SKM-1 (cell line): ENCODE results near the gene CFAP70.
"Not testable (repeated sequence)": the region's sequence is repeated elsewhere in the genome, so short reads cannot be mapped to it uniquely, and the experiment has no call there.

Experiments used
- DNase-seq: peaks from one replicate; lab custom pipeline; 2025; ENCODE audit not compliant: unreplicated experiment; lab: John Stamatoyannopoulos, UW

Gene CFAP70

DNA sequence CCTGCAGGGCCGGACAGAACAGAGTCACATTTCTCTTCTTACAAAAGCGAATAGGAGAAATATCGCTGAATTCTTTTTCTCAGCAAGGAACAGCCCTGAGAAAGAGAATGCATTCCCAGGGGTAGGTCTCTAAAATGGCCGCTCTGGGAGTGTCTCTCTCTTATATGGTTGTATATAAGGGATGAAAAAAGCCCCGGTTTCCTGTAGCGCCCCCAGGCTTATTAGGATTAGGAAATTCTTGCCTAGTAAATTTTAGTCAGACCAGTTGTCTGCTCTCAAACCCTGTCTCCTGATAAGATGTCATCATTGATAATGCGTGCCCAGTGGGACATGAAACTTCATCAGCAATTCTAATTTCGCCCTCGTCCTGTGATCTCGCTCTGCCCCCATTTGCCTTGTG lies 100.1 kb downstream of the CFAP70 start:
- DNase-seq = not testable (repeated sequence)

DNA sequence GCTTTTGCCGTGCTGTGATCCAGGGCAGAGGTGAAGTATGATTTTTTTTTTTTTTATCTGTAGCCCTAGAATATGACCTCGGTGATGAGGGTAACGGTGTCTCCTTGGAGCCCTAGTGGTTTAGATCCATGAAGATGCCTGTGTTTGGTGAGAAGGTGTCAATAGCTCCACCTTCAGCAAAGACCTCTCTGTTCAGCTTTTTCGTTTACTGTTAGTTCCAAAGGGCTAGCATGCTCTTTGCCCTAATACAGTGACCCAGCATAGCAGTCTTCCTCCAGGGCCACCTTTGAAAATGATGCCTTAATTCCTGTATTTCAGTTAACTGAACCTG lies 105.5 kb downstream of the CFAP70 start:
- DNase-seq = no peak

DNA sequence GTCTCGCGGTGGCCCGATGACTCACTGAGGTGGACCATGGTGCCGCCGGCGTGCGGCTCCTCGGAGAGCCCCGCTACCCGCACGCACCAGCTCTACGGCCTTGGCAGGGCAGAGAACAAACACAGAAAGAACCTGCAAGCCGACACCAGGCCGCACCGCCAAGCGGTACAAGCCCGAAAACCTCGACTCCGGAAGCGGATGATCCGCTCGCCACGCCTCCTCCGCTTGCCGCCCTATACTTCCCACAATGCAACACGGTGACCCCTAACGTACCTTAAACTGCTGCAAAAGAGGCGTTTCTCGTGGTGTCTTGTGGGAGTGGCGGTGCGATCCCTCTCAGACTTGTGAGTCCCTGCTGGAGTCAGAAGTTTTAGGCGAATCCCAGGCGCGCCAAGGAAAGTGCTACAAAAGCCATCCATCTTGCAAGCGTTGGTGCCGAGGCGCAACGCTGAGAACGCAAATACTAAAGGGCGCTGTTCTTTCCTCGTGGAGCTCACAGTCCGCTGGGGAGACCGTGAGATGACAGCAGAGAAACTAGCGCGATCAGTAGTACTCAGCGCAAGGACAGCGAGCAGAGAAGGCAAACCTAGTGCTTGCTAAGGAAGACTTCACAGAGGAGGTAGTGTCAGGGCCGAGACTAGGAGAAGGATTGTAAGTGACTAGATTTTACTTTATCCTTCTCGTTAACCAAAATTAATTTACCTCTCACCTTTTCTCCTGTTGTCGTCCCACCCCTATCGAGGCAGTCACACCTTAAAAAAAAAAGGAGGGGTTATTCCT lies 106.0 kb downstream of the CFAP70 start, which contains the start of gene MRPS16:
Gene MRPS16 (minus strand): TSS at position 200 of the 780 bp plus-strand sequence. CDS start 162 bp downstream, at position 38.
- DNase-seq = peak; percentile 97

DNA sequence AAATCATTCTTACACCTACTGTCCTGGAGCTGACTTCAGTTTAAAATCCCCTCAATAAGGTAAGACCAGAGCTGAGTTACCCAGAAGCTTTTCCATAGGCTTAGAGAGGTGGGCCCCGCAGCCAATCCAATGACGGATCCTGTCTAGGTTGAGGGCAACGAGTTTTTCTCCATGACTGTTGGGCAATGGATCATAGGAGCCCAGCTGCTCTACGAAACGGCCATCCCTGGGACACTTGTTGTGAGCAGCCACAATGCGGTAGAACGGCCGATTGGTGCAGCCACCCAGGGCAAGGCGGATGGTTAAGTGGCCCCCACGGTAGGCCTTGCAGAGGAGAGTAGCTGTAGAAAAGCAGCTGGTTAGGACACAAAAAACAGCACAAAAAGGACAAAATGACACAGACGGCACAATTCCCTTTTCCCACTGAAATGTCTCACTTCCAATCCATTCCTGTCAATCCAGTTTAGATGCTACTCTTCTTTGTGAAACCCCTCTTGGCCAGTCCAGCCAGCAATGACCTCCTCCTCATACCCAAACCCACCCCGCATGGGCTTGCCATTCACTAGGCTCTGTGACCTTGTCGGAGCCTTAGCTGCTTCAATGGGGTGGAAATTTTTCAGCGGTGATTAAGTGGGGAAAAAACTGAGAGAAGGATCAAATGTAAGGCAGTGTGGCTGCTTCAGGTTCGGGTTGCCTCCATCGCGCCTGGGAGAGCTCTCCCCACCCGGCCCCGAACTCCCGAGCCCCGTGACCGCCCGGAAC lies 106.8 kb downstream of the CFAP70 start:
- no peak for DNase-seq

DNA sequence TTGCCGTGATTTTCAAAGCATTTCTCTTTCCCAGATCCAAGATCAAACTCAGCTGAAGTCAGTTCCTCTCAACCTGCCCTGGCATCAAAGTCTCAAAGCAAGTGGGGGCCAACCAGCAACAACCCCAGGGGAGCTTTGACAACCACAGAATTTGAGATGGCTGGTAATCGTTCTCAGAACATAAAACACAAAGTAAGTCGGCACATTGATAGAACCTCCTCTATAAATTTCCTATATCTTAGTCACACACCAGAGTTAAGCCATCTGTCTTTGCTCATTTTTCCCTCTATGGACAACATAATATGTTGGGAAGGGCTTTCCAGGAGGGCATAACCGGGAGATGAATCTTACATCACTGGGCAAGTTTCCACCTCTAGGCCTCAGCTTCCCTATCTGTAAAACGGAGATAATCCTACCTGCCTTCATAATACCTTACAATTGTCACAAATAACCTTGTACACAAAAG lies 110.4 kb downstream of the CFAP70 start:
- no peak for DNase-seq

DNA sequence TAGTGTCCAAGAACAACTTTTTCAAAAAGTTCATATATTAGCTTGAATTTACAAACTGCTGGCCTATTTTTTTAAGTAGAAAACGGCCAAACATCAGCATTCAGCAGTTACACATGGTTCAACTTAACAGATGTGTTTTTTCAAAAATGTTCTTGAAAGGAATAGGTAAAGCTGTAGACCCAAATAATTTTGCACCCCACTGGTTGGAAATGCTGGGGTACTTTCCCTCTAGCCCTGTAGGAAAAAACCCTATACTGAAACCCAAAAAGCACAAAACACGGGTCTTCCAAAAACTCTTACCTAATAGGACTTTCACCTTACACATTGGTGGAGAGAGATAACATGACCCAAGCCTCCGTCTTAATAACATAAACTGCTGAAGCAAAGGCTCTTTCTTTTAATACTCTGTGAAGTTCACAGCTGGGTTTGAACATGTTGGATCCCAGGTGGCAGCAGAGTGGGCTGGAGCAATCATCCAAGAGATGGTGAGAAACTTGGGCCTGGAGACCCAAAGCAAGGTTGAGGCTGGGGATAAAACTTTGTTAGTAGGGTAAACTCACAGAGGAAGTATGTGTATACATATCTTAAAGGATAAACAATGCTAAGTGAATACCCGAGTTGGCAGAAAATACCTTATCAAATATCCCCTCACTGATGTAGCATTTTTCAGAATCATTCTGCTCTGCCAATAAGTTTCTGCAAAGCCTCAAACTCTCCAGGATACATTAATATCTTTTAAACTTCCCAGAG lies 111.0 kb downstream of the CFAP70 start:
- no peak for DNase-seq

DNA sequence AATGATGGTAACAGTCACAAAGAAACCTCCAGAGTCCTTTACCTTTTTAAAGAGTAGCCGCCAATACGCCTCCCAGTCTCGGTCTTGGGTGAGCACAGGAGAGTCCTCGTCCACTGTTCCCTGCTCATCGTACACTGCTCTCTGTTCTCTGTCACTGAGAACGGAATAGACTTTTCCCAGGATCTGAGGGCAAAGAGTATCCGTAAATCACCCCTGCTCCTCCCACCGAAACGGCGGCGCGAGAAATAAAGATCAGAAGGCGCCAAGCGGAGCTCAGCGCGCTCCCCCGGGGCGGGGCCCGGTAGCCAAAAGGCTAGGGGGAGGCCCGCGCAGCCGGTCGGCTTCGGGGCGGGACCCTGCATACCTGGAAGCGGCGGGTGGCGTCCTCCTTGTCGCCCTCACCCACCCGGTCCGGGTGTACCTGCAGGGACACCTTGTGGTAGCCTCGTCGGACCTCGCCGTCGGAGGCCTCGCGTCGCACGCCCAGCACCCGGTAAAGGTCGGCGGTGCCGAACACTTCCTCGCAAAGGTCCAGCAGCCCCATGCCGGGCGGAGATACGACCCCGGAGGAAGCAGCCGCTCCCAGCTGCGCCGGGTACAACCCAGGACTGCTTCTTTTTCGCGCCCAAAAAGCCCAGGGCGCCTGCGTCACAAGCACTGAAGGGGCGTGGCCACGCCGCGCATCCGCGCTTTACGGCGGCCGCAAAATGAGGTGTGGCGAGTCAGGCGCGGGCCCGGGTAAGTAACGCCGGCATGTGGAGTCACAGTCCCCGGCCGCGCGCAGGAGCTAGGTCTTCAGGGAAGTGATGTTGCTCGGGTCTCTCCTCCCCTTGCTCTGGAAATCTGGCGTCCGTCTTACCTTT lies 111.8 kb downstream of the CFAP70 start, which contains the start of gene DNAJC9:
Gene DNAJC9 (minus strand): TSS at position 610 of the 863 bp plus-strand sequence. CDS start 66 bp downstream, at position 544.
- DNase-seq = peak; percentile 85

DNA sequence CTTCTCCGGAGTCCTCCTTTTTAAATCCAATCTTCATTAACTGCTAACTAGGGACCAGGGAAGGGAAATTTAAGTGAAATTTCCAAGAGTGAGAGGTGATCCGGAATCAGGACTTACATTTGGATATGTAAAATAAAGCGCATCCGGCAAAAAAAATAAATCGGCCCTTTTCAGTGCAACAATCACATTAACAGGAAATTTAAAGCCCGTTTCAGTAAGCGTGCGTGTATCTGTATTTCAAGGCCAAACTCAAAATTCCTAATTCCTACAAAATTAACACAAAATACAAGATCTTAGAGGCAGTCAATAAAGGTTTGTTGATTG lies 112.4 kb downstream of the CFAP70 start:
- no peak for DNase-seq

DNA sequence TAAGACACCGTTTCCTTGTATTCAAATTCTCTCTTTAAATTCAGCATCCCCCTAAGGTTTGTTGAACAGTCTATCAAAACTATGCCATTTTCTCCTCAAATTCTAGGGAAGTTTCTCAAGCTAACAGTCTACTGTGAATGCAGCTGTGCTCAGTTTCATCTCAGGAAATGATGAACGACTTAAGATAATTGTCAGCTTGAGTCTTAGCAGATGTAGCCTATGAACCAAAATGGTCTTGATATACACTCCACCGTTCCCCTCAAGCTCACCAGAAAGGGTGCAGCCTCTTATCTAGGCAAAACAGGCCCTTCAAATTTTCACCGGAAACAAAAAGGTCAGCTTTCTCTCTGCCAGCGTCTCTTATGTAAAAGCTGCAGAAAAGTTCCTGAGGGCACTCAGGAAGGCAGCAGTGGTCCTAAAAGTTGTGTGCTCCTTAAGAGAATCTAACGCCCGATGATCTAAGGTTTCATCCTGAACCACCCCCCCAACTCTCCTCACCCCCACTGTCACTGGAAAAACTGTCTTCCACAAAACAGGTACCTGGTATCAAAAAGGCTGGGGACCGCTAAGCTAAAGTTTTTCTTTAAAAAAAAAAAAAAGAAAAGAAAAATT lies 113.7 kb downstream of the CFAP70 start:
- no peak for DNase-seq

DNA sequence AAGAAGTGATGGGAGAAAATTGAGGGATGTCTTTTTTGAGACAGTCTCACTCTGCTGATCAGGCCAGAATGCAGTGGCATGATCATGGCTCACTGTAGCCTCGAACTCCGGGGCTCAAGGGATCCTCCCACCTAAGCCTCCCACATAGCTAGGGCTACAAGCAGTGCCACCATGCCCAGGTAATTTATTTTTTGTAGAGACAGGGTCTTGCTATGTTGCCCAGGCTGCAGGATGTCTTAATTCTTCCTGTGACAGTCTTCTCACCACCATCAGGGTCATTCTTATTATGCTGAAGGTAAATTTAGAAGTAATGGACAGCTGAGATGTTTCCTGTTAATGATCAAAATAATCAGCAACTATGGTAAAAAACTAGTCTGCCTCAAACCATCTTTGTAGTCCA lies 118.8 kb downstream of the CFAP70 start:
- no peak for DNase-seq

DNA sequence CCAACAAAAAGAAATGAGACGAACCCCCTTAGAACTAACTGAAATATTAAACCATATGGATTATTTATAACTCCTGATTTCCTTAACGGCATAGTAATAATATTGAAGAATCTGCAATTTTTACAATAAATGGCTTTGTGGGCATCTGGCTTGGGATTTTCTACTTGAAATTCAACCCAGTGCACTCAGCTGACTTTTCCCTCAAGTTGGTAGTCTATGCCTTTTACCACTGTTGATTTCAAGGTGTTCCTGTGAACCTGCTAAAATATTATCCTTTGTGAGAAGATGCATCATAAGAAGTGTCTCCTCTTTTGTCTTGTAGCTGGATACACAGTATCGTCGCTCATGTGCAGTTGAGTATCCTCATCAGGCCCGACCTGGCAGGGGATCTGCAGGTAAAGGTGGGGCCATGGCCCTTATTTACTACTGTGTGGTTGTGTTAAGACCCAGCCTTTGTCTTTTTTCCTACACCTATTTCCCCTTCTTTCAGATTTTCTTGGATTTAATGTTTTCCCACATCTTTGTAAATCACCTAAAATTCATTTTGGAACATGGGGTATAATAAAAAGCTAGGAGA lies 119.6 kb downstream of the CFAP70 start:
- no peak for DNase-seq

DNA sequence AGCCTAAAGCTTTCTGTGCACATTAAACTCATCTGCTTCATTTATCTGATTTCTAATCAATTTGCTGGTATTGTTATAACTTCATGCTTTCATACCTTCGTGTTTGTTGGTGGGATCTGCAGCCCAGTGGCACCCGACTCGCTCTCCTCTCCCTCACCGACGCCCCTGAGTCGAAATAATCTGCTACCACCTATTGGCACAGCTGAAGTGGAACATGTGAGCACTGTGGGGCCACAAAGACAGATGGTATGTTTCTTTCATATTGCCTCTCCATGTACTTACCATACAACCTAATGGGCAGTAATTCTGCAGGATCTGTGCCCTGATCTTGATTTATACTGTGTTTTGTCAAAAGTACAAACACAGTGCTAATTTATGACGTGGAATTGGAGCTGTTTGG lies 124.0 kb downstream of the CFAP70 start:
- DNase-seq = no peak

DNA sequence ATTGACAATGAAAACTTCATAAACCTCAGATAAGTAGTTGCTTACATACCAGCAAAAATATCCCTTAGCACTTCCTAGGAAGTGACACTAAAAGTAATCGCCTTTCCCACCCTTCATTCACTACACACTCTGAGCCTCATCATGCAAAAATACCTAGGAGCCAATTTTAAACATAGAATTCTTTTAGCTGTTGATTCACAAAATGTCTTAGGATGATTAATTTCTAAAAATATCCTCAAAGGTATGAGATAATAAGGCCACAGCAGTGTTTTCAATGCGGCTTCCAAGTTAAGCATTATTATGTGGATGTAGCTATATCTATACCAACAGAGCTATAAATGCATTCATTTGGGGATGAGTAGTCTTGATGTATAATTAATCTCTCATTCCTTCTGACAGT lies 124.8 kb downstream of the CFAP70 start:
- DNase-seq = no peak

DNA sequence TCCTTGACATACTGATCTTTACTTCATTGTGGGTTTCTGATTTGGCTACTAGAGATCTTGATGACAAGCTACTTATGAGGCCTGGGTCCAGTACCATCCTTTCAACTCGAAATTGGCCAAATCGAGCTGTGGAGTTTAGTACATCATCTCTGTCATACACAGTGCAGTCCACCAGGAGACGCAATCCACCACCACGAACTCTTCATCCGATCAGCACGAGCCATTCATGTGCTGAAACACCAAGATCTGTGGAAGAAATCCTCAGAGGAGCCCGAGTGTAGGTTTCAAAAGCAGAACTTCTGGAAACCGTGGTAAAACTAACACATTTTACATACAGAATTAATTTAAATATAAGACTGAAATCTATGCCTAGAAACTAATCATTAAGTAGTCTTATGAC lies 125.8 kb downstream of the CFAP70 start:
- no peak for DNase-seq

DNA sequence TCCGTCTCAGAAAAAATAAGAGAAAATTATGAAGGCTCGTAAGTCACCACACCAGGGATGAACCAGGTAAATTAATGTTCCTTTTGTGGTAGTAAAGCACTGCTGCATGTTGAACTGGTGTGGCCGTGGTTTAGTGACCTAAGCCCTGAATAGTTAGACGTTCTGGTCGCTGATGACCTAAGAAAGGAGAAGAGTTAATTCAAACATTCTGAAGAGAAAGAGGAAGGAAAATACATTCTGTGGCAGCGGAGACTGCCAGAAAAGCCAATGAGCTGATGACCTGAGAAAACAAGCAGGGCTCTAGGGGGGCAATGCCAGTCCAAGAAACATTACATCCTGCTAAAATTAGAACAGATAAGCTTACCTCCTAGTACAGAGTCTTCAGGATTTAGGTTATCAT lies 129.1 kb downstream of the CFAP70 start:
- DNase-seq = peak; percentile 22

DNA sequence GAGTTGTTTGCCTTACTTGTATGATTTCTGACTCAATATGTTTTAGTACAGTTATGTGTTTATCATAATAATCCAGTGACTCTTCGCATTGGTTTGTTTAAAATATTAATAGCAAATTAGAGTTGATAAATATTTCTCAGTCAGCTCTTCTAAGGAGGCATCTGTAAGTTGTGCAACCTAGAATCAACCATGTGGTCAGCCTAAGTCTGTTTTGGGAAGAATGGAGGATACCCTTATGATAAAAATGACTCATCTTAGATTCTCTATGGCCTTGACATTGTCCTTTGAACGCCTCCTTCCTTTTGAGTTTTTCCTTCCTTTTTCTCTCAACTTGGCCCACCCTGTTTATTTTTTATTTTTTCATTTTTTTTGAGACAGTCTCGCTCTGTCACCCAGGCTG lies 130.4 kb downstream of the CFAP70 start:
- DNase-seq = no peak

DNA sequence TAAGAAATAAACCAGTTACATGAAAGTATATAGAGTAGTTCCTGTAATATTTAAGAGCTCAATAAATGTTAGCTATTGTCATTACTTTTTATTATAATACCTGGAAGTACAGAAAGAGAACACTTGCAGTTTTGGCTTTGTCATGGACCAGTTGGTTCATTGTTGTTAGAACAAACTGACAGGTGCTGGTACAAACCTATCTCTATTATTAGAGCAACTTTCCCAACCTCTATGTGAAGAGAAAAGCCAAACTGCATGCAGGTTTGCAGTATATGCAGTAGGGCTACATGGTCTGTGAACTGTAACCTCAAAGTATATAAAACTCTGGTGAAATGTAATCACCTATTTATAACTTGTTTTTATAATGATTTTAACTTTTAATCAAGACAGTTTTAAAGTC lies 132.0 kb downstream of the CFAP70 start:
- no peak for DNase-seq

DNA sequence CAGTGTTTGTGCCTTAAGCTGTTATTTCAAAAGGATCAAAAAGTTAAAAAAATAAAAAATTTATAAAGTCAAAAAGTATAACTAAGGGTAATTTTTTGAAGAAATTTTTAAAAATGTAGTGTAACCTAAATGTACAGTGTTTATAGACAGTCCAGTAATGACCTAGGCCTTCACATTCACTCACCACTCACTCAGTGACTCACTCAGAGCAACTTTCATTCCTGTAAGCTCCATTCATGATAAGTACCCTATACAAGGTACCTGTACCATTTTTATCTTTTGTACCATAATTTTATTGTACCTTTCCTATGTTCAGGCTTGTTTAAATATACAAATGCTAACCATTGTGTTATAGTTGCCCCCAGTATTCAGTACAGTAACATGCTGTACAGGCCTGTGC lies 133.1 kb downstream of the CFAP70 start:
- DNase-seq = no peak

DNA sequence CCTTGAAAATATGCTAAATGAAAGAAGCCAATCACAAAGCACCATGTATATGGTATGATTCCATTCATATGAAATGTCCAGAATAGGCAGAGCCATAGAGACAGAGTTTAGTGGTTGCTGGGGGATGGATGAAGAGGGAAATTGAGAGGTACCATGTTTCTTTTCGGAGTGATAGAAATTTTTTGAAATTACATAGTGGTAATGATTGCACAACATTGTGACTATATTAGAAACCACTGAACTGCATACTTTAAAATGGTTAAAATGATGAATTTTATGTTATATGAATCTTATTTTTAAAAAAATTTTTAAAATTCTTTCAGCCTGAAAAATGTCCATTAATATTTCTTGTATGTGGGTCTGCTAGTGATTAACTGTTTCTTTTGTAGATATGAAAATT lies 137.7 kb downstream of the CFAP70 start:
- DNase-seq = no peak

DNA sequence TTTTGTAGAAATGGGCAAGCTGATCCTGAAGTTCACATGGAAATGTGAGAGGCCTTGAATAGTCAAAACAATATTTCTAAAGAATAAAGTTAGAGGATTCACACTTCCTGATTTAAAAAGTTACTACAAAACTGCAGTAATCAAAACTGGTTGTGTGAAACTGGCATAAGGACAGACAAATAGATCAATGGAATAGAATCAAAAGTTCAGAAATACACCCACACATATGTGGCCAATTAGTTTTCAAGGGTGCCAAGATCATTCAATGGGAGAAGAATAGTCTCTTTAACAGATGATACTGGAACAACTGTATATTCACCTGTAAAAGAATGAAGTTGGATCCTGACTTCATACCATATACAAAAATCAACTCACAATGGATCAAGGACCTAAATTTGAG lies 139.3 kb downstream of the CFAP70 start:
- no peak for DNase-seq
